ENCODE data around the gene KIF21B.
"Not testable (repeated sequence)": the region's sequence is repeated elsewhere in the genome, so short reads cannot be mapped to it uniquely, and the experiment has no call there.

Gene KIF21B

GRCh38 chr1:200968469-200969410, 54.8 kb downstream of the KIF21B start:
- no peak for DNase-seq

- no peak for DNase-seq
These were observed 55.6 kb downstream of the KIF21B start for GRCh38 chr1:200967693-200968468.

- no peak for DNase-seq
These were observed 56.6 kb downstream of the KIF21B start for GRCh38 chr1:200966934-200967333.

- no peak for DNase-seq
These were observed 58.3 kb downstream of the KIF21B start for GRCh38 chr1:200965111-200965805.

GRCh38 chr1:200963888-200964287, 59.6 kb downstream of the KIF21B start:
- not testable (repeated sequence) for DNase-seq

- DNase-seq: no peak
These were observed 60.4 kb downstream of the KIF21B start for GRCh38 chr1:200963076-200963475.

- no peak for DNase-seq
These were observed 60.9 kb downstream of the KIF21B start for GRCh38 chr1:200962631-200963030.

GRCh38 chr1:200962151-200962550, 61.4 kb downstream of the KIF21B start:
- not testable (repeated sequence) for DNase-seq

GRCh38 chr1:200960948-200961340, 62.6 kb downstream of the KIF21B start:
- DNase-seq: no peak

- no peak for DNase-seq
These were observed 63.1 kb downstream of the KIF21B start for GRCh38 chr1:200960236-200960947.

- no peak for DNase-seq
These were observed 64.0 kb downstream of the KIF21B start for GRCh38 chr1:200959411-200959921.

GRCh38 chr1:200958597-200958996, 64.9 kb downstream of the KIF21B start:
- DNase-seq: no peak

GRCh38 chr1:200954434-200954833, 69.1 kb downstream of the KIF21B start:
- DNase-seq: no peak

- DNase-seq: no peak
These were observed 72.5 kb downstream of the KIF21B start for GRCh38 chr1:200951016-200951415.

- no peak for DNase-seq
These were observed 73.9 kb downstream of the KIF21B start for GRCh38 chr1:200949626-200950025.

- DNase-seq: no peak
These were observed 76.4 kb downstream of the KIF21B start for GRCh38 chr1:200947059-200947566.

- no peak for DNase-seq
These were observed 78.4 kb downstream of the KIF21B start for GRCh38 chr1:200945111-200945510.

- no peak for DNase-seq
These were observed 84.6 kb downstream of the KIF21B start for GRCh38 chr1:200938955-200939354.

- not testable (repeated sequence) for DNase-seq
These were observed 88.1 kb downstream of the KIF21B start for GRCh38 chr1:200935286-200935962.

GRCh38 chr1:200934676-200935245, 88.8 kb downstream of the KIF21B start:
- no peak for DNase-seq

GRCh38 chr1:200931776-200932175, 91.7 kb downstream of the KIF21B start:
- no peak for DNase-seq
